Ureter (tissue), 1 donor: Measurements from ENCODE around the gene SUSD2. TPM values are rescaled to one million over a fixed set of nuclear protein-coding genes. Genes with fewer than 3 reads are reported as not detected.
"Not testable (repeated sequence)": the region's sequence is repeated elsewhere in the genome, so short reads cannot be mapped to it uniquely, and the experiment has no call there.

Experiments used
- DNase-seq: peaks from one replicate; pipeline ENCODE4 v3.0.0-alpha.2; 2020; ENCODE audit warnings: low spot score
- total RNA-seq: library from RNA; stranded (reverse); gene quantifications from one replicate; pipeline ENCODE4 v1.2.4, GENCODE V29; 2023
- donor health status: DM: yes; HTN: yes; CAD: no.

The SUSD2 gene, protein sequence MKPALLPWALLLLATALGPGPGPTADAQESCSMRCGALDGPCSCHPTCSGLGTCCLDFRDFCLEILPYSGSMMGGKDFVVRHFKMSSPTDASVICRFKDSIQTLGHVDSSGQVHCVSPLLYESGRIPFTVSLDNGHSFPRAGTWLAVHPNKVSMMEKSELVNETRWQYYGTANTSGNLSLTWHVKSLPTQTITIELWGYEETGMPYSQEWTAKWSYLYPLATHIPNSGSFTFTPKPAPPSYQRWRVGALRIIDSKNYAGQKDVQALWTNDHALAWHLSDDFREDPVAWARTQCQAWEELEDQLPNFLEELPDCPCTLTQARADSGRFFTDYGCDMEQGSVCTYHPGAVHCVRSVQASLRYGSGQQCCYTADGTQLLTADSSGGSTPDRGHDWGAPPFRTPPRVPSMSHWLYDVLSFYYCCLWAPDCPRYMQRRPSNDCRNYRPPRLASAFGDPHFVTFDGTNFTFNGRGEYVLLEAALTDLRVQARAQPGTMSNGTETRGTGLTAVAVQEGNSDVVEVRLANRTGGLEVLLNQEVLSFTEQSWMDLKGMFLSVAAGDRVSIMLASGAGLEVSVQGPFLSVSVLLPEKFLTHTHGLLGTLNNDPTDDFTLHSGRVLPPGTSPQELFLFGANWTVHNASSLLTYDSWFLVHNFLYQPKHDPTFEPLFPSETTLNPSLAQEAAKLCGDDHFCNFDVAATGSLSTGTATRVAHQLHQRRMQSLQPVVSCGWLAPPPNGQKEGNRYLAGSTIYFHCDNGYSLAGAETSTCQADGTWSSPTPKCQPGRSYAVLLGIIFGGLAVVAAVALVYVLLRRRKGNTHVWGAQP
- total RNA-seq, result 8.3 TPM

DNA sequence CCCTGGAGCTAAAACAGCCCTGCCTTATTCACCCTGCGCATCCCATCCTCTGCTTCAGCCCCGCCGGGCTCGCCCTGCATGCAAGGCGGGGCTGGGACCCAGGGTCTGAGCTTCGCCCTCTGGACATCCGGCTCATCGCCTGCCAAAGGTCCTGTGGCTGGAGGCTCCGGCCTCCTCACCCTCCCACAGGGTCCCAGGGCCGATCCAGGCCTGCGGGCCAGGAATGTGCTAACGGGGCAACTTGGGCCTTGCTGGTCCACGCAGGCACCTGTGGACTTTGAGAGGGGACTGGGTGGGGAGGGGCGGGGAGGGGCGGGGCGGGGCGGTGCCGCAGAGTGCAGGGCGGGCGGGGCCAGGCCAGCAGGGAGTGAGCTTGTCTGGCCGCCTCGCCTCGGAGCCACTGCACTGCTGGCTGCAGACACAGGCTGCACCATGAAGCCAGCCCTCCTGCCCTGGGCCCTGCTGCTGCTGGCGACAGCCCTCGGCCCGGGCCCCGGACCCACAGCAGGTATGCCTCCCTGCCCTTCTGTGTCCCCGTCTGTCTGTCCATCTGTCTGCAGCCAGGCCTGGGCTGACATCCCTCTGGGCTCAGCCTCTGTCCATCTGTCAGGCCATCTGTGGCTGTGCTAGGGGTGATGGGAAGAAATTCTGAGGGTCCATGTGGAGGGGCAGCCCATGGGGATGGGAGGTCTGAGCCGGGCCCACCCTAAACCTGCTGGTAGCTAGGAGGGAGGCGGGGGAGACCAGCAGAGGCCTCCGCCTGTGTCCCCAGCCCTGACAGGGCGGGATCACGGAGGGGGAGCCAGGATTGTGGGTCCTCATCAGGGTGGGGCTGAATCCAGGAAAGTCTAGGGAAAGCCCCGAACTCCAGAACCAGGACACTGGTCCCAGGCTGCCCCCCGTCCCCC is at the start of gene SUSD2:
TSS of gene SUSD2 (plus strand) at position 400 of the 908 bp plus-strand sequence. CDS start at position 433, 33 bp downstream.
- DNase-seq, result no peak

DNA sequence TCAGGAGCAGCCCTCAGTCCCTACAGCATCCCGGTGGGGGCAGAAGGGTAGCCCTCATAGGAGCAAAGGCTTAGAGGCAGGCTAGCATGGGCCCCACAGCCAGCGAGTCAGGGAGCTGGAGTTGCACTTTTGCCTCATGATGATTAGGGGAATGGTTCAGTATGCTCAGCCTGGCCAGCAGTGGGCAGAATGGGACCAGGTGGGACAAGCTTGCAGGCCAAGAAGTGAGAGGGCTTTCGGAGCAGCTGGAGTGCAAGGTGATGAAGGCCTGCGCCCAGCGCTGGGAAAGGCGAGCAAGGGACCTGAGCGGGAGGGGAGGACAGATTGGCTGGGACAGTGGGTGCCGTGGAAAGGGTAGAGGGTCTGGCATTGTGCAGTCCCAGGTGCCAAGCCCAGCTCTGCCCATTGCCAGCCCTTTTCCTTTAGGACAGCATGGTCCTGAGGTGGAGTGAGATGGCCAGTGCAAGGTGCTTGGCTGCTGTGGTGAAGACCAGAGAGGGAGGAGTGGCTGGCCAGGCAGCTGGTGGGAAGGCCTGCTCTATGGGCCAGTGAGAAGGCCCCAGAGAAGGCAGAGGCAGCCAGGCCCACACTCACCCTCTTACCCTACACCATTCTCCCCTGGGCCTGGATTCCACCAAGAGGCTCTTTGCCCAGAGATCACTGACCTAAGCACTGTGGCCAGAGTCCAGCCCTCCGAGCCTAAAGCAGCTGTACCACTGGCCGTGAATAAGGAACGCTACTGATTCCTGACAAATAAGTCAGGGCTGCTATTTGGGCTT is 47.9 kb upstream of the SUSD2 start:
- no peak for DNase-seq

DNA sequence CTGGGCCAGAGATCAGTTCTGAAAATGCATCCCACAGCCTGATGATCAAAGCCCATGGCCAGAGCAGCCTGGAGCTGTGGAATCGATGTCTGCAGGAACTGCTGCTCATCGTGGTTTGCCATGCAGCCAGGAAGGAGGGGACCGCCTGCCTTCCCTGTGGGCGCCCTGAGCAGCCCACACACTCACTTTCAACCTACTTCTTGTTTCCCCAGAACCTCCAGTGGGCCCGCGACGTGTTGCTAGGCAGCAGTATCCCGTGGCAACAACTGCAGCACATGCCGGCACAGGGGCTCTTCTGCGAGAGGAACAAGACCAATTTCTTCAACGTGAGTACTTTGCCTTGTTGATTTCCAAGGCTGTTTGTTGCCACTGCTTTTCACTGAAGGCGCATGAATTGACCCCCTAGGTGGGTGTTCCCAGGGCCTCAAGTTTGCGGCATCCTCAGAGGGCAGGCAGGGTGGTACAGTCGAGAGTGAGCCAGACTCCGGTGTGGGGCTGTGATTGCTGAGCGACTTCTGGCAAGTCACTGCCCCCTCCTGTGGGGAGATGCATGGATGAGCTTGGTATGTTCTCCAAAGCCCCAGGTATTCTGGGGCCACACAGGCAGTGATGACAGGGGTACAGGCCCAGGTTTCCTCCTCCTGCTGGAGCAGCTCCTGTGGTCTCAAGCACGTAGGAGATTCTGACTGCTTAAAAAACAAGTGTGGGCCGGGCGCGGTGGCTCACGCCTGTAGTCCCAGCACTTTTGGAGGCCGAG is 47.0 kb upstream of the SUSD2 start:
- no peak for DNase-seq

DNA sequence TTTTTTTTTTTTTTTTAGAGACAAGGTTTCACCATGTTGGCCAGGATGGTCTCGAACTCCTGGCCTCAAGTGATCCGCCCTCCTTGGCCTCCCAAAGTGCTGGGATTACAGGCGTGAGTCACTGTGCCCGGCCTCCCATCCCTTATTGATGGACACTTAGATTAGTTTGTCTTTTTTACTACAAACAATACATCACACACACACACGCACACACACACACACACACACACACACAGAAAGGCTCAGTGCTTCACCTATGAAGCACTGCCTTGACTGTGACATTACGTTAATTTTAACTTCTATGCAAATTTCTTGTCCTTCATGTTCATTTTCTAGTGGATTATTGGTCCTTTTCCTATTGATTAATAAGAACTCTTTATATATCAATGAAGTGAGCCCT is 44.8 kb upstream of the SUSD2 start:
- DNase-seq, result not testable (repeated sequence)

DNA sequence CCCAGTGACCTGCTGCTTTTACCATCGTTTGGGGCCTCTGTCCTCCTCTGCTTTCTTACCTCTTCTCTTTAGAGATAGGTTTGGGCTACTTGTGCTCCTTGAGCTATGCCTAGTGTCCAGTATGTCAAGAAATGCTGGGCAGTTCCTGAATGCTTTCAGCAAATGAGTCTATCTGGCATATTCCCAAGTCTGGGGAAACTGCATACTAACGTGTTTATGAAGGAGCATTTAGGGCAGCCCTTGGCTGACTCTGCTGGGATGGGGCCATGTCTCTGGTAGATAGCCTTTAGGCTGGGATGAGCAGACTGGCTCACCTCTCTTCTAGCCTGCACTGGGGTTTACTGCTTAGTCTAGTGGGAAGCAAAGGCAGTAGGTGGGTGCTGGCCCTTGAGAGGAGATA is 43.7 kb upstream of the SUSD2 start:
- no peak for DNase-seq

DNA sequence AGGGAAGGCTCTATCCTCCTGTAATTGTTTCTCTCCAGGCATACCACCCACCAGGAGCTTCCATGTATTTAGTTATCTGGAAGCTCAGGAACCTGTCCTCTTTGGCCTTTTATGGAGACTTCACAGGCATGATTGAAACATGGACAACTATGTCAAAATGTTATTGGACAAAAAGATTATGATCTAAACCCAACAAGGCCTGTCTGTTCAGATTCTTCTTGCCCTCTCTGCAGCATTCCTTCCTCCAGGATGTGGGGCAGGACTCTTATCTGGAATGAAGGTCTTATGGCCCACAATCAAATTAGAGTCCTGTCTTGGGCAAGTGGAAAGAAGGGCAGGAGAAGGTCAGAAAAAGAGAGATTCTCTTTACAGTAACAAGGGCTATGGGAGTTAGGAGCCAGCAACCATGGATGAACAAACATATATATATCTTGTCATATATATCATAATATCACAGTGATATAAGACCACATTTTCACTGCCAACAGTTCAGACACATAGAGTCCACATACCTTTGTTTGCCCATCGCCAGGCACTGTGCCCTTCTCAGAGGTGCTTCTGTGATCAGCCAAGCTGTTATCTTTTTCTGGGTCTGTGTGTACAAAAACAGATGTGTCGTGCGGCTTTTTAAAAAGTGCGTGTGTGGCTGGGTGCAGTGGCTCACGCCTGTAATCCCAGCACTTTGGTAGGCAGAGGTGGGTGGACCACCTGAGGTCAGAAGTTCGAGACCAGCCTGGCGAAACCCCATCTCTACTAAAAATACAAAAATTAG is 42.5 kb upstream of the SUSD2 start:
- DNase-seq, result no peak

DNA sequence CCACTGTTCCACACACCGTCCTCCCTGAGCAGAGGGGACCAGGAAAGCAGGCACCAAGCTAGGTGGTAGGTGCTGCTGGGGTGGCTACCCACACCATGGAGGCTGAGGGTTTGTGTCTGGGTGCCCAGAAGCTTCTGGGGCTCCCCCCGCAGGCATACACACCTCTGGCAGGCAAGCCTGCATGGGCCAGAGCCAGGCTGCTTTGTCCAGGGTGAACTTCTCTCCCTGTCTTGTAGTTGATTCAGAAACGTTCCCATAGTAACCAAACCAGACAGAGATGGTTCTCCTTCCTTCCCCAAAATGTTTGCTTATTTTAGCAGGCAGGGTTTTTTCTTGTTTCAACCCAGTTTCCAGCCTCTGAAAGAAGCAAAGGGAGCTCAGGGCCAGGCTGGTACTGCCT is 40.9 kb upstream of the SUSD2 start:
- DNase-seq, result no peak

DNA sequence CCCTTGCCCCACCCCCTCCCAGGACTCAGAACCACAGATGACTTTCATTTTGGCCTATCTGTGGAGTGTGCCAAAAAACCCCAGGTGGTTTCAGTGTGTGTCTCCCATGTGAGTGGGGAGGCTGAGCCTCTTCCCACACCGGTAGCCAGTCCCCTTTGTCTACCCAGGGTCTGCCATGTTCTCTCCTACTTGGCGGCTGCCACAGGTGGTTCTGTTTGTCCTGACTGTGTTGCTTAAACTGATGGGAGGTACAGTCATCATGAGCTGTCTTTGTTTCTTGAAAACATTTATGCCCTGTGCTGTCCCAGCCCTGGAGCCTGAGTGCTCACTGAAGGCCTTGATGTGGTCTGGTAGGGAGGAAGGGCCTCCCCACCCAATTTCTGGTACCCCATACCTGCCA is 39.7 kb upstream of the SUSD2 start:
- no peak for DNase-seq

DNA sequence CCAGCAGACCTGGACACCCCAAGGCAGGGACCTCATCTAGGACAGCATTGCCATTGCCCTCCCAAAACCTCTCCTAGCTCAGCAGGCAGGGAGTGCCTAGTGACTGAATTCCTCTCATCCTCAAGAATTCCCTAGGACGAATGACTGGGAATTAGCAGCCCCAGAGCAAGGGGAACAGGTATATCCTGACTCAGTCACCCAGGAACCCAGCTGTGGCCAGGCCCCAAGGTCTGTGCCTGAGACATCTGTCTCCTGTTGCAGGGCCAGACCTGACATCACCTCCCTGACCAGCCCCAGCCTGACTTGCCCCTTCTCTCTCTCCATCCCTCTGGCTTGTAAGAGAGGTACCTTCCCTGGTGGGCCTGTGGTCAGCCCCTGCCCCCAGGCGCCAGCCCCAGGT is 39.0 kb upstream of the SUSD2 start:
- no peak for DNase-seq

DNA sequence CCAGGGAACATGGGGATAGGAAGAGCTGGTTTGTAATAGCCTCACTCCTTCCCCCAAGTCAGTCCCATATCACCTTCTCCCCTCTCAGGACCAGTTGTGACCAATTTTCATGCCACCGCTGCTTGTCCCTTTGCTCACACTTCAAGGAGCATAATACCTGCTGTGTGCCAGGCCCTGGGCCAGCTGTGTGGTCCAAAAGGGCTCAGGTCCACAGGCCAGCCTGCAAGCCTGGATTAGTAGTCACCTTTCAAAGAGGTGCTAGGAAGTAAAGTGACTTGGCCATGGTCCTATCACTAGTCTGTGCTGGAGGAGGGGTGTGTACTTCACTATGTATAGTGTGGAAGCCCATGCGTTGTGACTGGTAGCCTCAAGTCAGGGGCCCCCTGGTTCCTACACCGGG is 38.5 kb upstream of the SUSD2 start:
- no peak for DNase-seq

DNA sequence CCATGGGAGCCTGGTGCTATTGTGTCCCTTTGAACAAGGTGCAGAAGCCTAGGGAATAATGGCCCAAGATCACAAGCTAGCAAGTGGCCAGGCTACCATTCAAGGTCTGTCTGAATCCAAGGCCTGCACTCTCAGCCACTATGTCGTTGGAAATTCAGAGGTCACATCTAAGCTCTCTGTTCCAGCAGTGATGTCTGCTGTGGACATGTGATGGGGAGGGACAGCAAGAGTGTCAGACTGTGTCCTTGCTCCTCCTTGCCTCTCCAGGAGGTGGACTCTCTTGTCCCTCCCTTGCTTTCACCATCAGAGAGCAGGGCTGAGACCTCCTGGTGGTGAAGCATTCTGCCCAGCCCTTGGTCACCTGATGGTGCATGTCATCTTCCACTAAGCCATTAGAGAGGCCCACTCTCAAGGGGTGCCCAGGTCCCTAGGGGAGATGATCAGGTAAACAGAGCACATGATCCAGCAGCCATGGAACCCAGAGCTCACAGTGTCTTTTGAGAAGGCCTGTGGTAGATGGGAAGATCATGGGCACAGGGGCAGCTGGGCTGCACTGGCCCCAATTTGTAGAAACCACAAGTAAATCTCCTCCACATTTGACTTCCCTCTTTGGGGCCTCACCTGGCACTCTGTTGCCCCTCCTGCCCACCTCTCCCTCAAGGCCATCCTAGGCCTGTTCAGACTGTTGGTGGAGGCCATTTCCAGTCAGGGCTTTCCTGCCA is 37.1 kb upstream of the SUSD2 start:
- DNase-seq, result no peak

DNA sequence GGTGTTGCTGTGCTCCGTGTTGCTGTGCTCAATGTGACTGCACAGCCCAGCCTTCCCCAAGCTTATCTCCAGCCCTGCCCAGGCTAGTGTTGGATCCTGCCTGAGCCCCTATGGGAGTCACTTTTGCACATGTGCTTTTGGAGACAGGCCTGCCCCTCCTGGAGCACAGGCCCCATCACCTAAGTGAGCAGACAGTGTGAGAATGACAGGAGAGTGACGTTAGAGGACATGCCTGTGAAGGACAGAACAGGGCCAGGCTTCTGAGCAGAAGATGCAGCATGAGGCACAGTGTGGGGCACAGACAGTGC is 36.6 kb upstream of the SUSD2 start:
- DNase-seq, result no peak

DNA sequence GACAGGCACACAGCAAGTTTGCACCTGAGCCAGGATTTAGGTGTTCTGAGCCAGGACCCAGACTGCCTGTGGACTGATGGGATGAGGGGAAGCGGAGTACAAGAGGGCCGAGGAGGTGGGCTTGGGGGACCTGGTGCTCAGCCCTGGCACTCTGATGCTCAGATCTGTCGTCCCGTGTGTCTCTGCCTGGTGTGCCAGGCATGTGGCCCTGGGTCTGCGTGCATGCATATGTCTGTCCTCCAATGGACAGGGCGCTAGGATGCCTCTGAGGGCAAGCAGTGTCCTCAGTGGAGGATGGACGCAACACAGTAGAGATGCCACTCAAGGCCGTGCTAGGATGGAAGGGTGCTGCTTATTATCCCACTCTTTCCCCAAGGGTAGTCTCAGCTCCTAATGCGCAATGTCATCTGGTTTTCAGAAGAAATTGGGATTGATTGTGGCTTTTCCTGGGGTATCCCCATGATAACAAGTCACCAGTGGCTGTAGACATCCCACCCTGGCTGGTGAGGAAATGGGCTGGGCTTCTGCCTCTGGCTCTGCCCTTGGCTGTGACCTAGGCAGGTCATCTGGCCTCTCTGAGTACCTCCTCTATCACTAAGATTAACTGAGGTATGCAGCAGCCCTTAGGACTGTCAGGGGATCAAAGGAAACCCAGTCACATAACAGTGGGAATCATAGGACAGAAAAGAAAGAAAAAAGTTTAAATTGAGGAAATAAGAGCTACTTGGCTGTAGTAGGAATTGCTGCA is 35.7 kb upstream of the SUSD2 start:
- no peak for DNase-seq

DNA sequence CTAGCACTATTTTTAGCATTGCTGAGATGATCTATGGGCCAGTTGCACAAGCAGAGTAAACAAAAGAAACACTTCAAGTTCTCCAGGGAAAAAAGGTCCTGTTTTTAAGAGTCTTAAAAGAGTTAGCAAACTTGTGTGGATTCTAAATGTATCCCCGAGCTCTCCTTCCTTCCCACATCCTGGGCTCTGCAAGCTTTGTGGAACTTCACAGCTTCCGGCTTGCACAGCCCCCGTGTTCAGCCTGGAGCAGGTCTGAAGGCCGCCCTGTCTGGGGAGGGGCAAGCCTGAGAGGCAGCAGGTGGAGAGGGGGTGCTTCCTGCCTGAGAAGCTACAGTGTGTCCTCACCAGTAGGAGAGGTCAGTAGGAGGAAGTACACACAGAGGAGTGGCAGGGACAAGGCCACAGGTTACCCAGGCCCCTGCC is 35.1 kb upstream of the SUSD2 start:
- peak; percentile 77 for DNase-seq

DNA sequence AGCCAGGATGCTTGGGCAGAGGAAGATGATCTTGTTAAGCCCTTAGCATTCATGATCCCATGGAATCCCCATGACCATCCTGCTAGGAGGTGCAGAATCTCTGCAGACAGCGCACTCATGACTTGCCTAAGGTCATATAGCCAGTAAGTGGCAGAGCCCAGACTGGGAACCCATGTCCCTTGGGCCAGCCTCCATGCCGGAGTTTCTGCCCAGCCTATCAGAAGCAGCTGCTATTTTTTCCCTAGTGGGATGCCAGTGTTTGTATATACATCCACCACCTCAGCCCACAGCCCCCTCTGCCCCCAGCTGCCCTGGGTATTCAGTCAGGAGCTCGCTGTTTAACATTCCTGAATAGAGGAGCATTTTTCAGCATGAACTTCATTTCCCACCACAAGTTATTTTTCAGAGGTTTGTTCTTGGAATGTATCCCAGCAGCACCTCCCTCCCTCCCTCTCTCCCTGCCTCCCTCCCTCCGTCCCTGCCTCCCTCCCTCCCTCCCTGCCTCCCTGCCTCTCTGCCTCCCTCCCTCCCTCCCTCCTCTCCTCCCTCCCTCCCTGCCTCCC is 34.4 kb upstream of the SUSD2 start:
- peak; percentile 62 for DNase-seq

DNA sequence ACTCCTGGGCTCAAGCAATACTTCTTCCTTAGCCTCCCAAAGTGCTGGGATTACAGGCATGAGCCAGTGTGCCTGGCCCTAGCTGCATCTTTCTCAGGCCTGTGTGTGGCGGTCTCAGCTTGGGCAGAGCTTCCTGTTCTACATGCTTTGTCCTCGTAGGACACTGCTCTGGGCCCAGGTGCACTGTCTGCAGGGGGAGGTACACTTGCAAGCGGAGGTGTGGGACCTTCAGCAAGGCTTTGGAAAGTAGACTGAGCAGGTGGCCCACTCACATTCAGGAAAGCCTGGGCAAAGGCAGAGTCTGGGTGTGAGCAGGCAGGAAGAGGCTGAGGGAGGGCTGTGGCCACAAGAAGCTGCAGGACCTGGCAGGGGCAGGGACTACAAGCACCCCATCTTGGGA is 33.6 kb upstream of the SUSD2 start:
- no peak for DNase-seq

DNA sequence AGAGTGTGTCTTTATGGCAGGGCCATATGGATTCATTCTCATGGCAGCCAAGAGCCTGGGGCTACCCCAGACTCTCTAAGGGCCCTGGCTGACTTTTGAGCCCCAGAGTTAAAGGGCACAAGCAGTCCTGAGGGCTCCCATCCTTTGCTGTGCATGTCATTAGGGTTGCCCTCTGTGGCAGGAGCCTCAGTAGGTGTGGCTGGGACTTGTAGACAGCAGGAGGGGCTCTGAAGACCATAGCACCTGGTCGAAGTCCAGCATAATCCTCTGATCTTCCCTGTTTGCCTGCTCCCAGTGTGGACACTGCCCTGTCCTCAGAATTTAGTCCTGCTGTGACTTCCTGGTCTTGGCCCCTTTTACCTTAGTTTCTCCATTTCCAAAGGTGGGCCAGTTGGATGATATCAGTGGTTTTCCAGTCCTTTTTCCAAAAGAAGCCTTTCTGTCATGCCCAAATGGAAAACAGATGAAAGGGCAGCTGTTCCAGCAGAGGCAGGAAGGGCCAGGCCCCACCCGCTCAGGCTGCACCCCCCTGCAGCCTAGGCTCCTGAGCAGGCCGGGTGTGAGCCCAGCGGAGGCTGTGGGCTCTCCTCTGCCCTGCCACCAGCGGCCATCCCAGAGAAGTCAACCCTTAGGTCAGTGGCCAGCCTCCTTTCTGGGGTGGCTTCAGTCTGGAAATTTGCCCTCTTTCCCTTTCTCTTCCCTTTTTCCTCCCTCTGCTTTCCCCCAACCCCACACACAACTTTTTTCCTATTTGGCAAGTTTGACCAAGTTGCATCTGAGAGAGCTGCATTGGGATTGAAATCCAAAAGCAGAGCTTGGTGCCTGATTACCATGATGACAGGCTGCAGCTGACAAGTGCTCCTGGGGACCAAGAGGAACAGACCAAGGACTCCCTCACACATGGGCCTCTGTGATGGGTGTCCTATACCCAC is 32.8 kb upstream of the SUSD2 start:
- DNase-seq, result no peak
